ENCODE measurements around the gene SAP30L.

Gene SAP30L

DNA sequence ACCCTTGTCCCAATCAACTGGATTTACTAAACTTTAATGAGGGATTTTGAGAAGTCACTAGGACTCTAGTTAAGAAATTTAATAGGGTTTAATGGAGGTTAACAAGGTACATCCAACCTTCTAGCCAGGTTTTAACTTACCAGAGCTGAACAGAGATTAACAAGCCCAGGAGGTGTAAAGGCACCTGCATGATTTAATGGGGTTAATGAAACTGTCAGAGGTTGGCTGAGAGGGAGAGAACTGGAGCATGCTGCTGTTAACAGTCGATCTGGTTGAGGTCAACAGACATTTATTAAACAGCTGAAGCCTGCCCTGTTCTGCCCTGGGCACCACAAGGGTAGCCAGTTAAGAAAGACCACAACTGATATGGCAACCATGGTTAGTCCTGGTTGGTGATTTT, 18.6 kb downstream of the SAP30L start:
- Histone ChIP-seq H3K9ac (ENCODE audit: low read length) (no peak overlapping the region), H3K4me1 (ENCODE audit: control insufficient read depth, insufficient read depth, low read length) (peaks cover 9% of the 10 kb centered on the region), H3K27me3 (ENCODE audit: control insufficient read depth, insufficient read depth, low read length) (peaks cover 29% of the 10 kb centered on the region), H3K36me3 (ENCODE audit: control insufficient read depth, insufficient read depth, low read length) (no peaks in the 10 kb centered on the region), H3K27ac (ENCODE audit: low read depth, low read length) (no peak overlapping the region), H3K9me3 (ENCODE audit: control insufficient read depth, insufficient read depth, low read depth, low read length) (no peaks in the 10 kb centered on the region), H3K4me3 (ENCODE audit: low read depth, low read length) (no peak overlapping the region)

GRCh38 chr5:154465169-154465568, 19.4 kb downstream of the SAP30L start:
- H3K4me3 ChIP-seq (ENCODE audit: low read depth, low read length), result no peak overlapping the region
- peaks cover 9% of the 10 kb centered on the region for H3K4me1 ChIP-seq (ENCODE audit: control insufficient read depth, insufficient read depth, low read length)
- no peaks in the 10 kb centered on the region for H3K9me3 ChIP-seq (ENCODE audit: control insufficient read depth, insufficient read depth, low read depth, low read length)
- H3K9ac ChIP-seq (ENCODE audit: low read length), result no peak overlapping the region
- peaks cover 37% of the 10 kb centered on the region for H3K27me3 ChIP-seq (ENCODE audit: control insufficient read depth, insufficient read depth, low read length)
- H3K36me3 ChIP-seq (ENCODE audit: control insufficient read depth, insufficient read depth, low read length), result no peaks in the 10 kb centered on the region
- no peak overlapping the region for H3K27ac ChIP-seq (ENCODE audit: low read depth, low read length)

GRCh38 chr5:154466147-154466546, 20.4 kb downstream of the SAP30L start:
- Histone ChIP-seq H3K9me3 (ENCODE audit: control insufficient read depth, insufficient read depth, low read depth, low read length) (no peaks in the 10 kb centered on the region), H3K36me3 (ENCODE audit: control insufficient read depth, insufficient read depth, low read length) (no peaks in the 10 kb centered on the region)

GRCh38 chr5:154466671-154467070, 20.9 kb downstream of the SAP30L start:
- Histone ChIP-seq H3K9me3 (ENCODE audit: control insufficient read depth, insufficient read depth, low read depth, low read length) (no peaks in the 10 kb centered on the region), H3K27me3 (ENCODE audit: control insufficient read depth, insufficient read depth, low read length) (peaks cover 52% of the 10 kb centered on the region), H3K9ac (ENCODE audit: low read length) (no peak overlapping the region), H3K36me3 (ENCODE audit: control insufficient read depth, insufficient read depth, low read length) (no peaks in the 10 kb centered on the region), H3K27ac (ENCODE audit: low read depth, low read length) (no peak overlapping the region), H3K4me3 (ENCODE audit: low read depth, low read length) (no peak overlapping the region), H3K4me1 (ENCODE audit: control insufficient read depth, insufficient read depth, low read length) (peaks cover 18% of the 10 kb centered on the region)

More at GRCh38 chr5:154466147-154466546, 20.4 kb downstream of the SAP30L start:
- no peak overlapping the region for H3K27ac ChIP-seq (ENCODE audit: low read depth, low read length)
- no peak overlapping the region for H3K4me3 ChIP-seq (ENCODE audit: low read depth, low read length)
- H3K4me1 ChIP-seq (ENCODE audit: control insufficient read depth, insufficient read depth, low read length), result peaks cover 13% of the 10 kb centered on the region
- H3K27me3 ChIP-seq (ENCODE audit: control insufficient read depth, insufficient read depth, low read length), result peaks cover 46% of the 10 kb centered on the region
- no peak overlapping the region for H3K9ac ChIP-seq (ENCODE audit: low read length)

DNA sequence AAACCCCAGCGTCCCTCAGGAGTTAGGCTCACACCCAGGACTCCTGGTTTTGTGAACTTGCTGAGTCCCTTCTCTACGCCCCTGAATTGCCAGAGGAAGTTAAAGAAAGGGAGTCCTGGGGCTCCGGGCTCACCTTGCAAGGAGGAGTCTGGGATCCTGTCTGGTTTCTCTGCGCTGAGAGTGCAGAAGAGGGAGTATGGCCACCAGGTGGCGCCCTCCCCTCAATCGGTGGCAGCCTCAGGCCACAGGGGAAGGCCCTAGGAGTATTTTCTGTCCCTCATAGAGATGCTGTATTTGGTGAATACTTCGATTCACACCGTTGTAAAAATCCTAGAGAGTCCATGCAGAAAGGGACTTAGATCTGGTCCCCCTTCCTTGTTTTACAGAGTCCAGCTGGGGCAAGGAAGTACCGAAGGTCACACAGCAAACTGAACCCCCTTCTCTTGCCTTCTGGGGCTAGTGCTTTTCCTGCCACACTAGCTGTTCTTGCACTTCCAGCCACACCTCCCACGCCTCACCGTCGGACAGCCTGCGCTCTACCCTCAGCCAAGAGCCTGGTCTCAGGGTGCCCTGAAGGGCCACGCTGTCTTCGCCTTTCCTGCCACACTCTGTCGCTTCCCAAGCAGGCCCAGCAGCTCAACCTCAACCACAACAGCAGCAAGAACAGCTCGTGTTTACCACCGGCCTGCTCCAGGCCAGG, 22.0 kb downstream of the SAP30L start:
- H3K27me3 ChIP-seq (ENCODE audit: control insufficient read depth, insufficient read depth, low read length), result peaks cover 63% of the 10 kb centered on the region

GRCh38 chr5:154470137-154470536, 24.3 kb downstream of the SAP30L start:
- Histone ChIP-seq H3K27ac (ENCODE audit: low read depth, low read length) (no peak overlapping the region), H3K9me3 (ENCODE audit: control insufficient read depth, insufficient read depth, low read depth, low read length) (no peaks in the 10 kb centered on the region), H3K36me3 (ENCODE audit: control insufficient read depth, insufficient read depth, low read length) (peaks cover 1% of the 10 kb centered on the region; the same call in 1 of the 2 replicates), H3K4me1 (ENCODE audit: control insufficient read depth, insufficient read depth, low read length) (peaks cover 34% of the 10 kb centered on the region), H3K4me3 (ENCODE audit: low read depth, low read length) (no peak overlapping the region), H3K27me3 (ENCODE audit: control insufficient read depth, insufficient read depth, low read length) (peaks cover 86% of the 10 kb centered on the region), H3K9ac (ENCODE audit: low read length) (no peak overlapping the region)

More for the DNA sequence above, 22.0 kb downstream of the SAP30L start:
- Histone ChIP-seq H3K9me3 (ENCODE audit: control insufficient read depth, insufficient read depth, low read depth, low read length) (no peaks in the 10 kb centered on the region), H3K27ac (ENCODE audit: low read depth, low read length) (no peak overlapping the region), H3K4me1 (ENCODE audit: control insufficient read depth, insufficient read depth, low read length) (peaks cover 22% of the 10 kb centered on the region), H3K36me3 (ENCODE audit: control insufficient read depth, insufficient read depth, low read length) (no peaks in the 10 kb centered on the region), H3K4me3 (ENCODE audit: low read depth, low read length) (no peak overlapping the region), H3K9ac (ENCODE audit: low read length) (no peak overlapping the region)

- H3K9ac ChIP-seq (ENCODE audit: low read length), result no peak overlapping the region
- no peak overlapping the region for H3K4me3 ChIP-seq (ENCODE audit: low read depth, low read length)
- peaks cover 93% of the 10 kb centered on the region for H3K27me3 ChIP-seq (ENCODE audit: control insufficient read depth, insufficient read depth, low read length)
- H3K9me3 ChIP-seq (ENCODE audit: control insufficient read depth, insufficient read depth, low read depth, low read length), result no peaks in the 10 kb centered on the region
- H3K4me1 ChIP-seq (ENCODE audit: control insufficient read depth, insufficient read depth, low read length), result peaks cover 44% of the 10 kb centered on the region
- no peak overlapping the region for H3K27ac ChIP-seq (ENCODE audit: low read depth, low read length)
- H3K36me3 ChIP-seq (ENCODE audit: control insufficient read depth, insufficient read depth, low read length), result peaks cover 7% of the 10 kb centered on the region; the same call in 1 of the 2 replicates
Observed at GRCh38 chr5:154470947-154471870, 25.4 kb downstream of the SAP30L start.

DNA sequence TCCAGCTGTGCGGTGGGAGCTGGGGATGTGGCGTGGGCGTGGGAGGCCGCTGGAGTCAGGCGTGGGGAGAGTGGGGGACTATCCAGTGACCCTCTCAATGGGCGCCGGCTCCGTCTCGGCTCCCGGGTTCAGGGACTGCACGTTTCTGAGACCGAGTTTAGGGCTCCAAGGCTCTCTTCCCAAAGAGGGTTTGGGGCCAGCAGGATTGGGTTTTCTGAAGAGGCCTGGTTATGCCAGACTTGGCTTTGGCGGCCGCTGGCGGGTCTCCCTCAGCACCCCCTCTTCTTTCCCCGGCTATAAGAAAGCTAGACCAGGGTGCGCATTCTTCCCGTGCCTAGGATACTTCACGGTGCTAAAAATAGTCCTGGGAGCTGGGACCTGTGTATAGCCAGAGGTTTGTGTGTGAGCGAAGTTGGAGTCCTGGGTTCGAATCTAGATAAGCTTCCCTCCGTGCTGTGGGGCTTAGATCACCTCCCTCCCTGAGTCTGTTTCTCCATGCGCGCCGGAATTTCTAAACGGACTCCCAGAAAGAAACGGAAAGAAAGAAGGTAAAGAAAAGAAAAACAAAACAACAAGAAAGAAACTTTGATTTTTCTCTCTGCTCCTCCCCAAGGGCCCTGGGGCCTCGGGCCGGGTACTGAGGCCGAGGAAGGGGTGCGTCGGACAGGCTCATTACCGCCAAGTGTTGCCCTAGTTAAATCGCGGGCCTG, 27.2 kb downstream of the SAP30L start:
- peak overlapping the region; percentile 68 for H3K4me3 ChIP-seq (ENCODE audit: low read depth, low read length)
- peak overlapping the region; percentile 97 for H3K9ac ChIP-seq (ENCODE audit: low read length)
- H3K9me3 ChIP-seq (ENCODE audit: control insufficient read depth, insufficient read depth, low read depth, low read length), result no peaks in the 10 kb centered on the region
- H3K27me3 ChIP-seq (ENCODE audit: control insufficient read depth, insufficient read depth, low read length), result peaks cover 94% of the 10 kb centered on the region
- H3K36me3 ChIP-seq (ENCODE audit: control insufficient read depth, insufficient read depth, low read length), result peaks cover 11% of the 10 kb centered on the region; the same call in 1 of the 2 replicates
- H3K4me1 ChIP-seq (ENCODE audit: control insufficient read depth, insufficient read depth, low read length), result peaks cover 41% of the 10 kb centered on the region
- no peak overlapping the region for H3K27ac ChIP-seq (ENCODE audit: low read depth, low read length)

GRCh38 chr5:154473581-154474283, 27.9 kb downstream of the SAP30L start:
- Histone ChIP-seq H3K36me3 (ENCODE audit: control insufficient read depth, insufficient read depth, low read length) (peaks cover 11% of the 10 kb centered on the region; the same call in 1 of the 2 replicates), H3K27ac (ENCODE audit: low read depth, low read length) (no peak overlapping the region), H3K9ac (ENCODE audit: low read length) (peak overlapping the region; percentile 97), H3K9me3 (ENCODE audit: control insufficient read depth, insufficient read depth, low read depth, low read length) (no peaks in the 10 kb centered on the region), H3K27me3 (ENCODE audit: control insufficient read depth, insufficient read depth, low read length) (peaks cover 98% of the 10 kb centered on the region), H3K4me3 (ENCODE audit: low read depth, low read length) (peak overlapping the region; percentile 68), H3K4me1 (ENCODE audit: control insufficient read depth, insufficient read depth, low read length) (peaks cover 39% of the 10 kb centered on the region)
